Thoracic aorta (tissue), 2 donors: ENCODE results near the gene WDR1. TPM values are rescaled to one million over a fixed set of nuclear protein-coding genes. Genes with fewer than 3 reads are reported as not detected.

Experiments used
- ATAC-seq: fragments of 150-250 bp; one replicate; pipeline ENCODE4 v1.8.0; 2017; ENCODE audit warnings: low read depth; ENCODE audit not compliant: insufficient number of reproducible peaks, low FRiP score
- DNase-seq: peaks from one replicate; pipeline ENCODE4 v3.0.0-alpha.2; 2020; ENCODE audit warnings: low spot score
- H3K27ac ChIP-seq, 2 donors: fragments of 200-600 bp; sonication (generic); 1 replicate in 1 of 2; 2 replicates in 1 of 2; pipeline ENCODE4 v1.5.1; 2016; ENCODE audit warnings: mild to moderate bottlenecking in 2 of 2, moderate library complexity in 2 of 2
- H3K27me3 ChIP-seq: fragments of 200-600 bp; sonication (generic); replicated peaks from 2 replicates; pipeline ENCODE4 v1.6.0; 2016; ENCODE audit warnings: mild to moderate bottlenecking; ENCODE audit not compliant: insufficient read depth
- H3K36me3 ChIP-seq: fragments of 200-600 bp; sonication (generic); one replicate; pipeline ENCODE4 v1.5.1; 2016
- H3K4me1 ChIP-seq, 2 donors: fragments of 200-600 bp; sonication (generic); 1 replicate in 1 of 2; 2 replicates in 1 of 2; pipeline versions ENCODE4 v1.5.1 to v1.6.0; 2016; ENCODE audit warnings: low read depth in 2 of 2, mild to moderate bottlenecking in 1 of 2; ENCODE audit not compliant: control insufficient read depth in 1 of 2
- H3K4me3 ChIP-seq: fragments of 200-600 bp; sonication (generic); 2 replicates; pipeline ENCODE4 v1.5.1; 2016; ENCODE audit warnings: mild to moderate bottlenecking
- H3K9me3 ChIP-seq: fragments of 200-600 bp; sonication (generic); 2 replicates; pipeline ENCODE4 v1.5.1; 2016
- total RNA-seq, 2 donors: library from RNA; depleted of rRNA; stranded (reverse); fragments of >200 nt; gene quantifications; one replicate each; pipeline versions ENCODE4 v1.1.0 to v1.2.3, GENCODE V29; 2016
- TF ChIP-seq, protein P1 (sequence below): fragments of 200-600 bp; sonication (generic); IDR thresholded peaks from one replicate; pipeline ENCODE4 v1.5.1; 2019; ENCODE audit warnings: antibody characterized with exemption

WDR1 gene
- total RNA-seq, 2 donors from 2014 or later = 263 to 408 TPM

DNA sequence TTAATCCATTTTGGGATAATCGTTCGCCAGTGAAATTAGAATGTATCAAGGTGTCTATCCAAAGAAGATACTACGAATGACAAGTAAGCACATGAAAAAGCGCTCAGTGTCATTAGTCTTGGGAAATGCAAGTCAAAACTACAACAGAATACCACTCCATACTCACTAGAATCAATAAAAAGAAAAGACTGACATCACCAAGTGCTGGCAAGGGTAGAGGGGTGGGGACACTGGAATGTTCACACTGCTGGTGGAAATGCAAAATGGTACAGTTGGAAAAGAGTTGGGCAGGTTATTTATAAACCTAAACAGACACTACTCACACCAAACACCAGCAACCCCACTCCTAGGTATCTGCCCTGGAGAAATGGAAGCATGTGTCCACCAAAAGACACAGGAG lies 11.2 kb downstream of the WDR1 start:
- peaks cover 3% of the 10 kb centered on the region for H3K36me3 ChIP-seq
- H3K4me1 ChIP-seq = peaks cover 83 to 98% of the 10 kb centered on the region in 2 donors
- DNase-seq (no peak), ATAC-seq (peak; percentile 33)
- H3K9me3 ChIP-seq = no peaks in the 10 kb centered on the region
- TF ChIP-seq, protein P1, sequence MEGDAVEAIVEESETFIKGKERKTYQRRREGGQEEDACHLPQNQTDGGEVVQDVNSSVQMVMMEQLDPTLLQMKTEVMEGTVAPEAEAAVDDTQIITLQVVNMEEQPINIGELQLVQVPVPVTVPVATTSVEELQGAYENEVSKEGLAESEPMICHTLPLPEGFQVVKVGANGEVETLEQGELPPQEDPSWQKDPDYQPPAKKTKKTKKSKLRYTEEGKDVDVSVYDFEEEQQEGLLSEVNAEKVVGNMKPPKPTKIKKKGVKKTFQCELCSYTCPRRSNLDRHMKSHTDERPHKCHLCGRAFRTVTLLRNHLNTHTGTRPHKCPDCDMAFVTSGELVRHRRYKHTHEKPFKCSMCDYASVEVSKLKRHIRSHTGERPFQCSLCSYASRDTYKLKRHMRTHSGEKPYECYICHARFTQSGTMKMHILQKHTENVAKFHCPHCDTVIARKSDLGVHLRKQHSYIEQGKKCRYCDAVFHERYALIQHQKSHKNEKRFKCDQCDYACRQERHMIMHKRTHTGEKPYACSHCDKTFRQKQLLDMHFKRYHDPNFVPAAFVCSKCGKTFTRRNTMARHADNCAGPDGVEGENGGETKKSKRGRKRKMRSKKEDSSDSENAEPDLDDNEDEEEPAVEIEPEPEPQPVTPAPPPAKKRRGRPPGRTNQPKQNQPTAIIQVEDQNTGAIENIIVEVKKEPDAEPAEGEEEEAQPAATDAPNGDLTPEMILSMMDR = no peak
- H3K4me3 ChIP-seq = peak overlapping the region; percentile 67
- no peaks in the 10 kb centered on the region for H3K27me3 ChIP-seq
- H3K27ac ChIP-seq = peak overlapping the region; percentile 84 to 90

DNA sequence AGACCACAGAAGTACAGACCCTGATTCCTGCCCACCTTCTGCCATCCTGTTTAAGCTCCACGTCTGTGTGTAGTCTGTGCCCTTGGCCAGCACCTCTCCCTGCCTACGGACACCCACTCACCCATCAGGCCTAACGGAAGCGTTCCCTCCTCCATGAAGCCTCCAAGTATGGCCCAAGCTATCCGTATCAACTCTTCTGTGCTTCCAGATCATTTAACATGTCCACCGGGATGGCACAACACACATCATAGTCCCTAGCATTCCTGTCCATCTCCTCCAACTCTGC lies 11.7 kb downstream of the WDR1 start:
- peak overlapping the region; percentile 52 for H3K4me3 ChIP-seq
- peak overlapping the region; percentile 84 to 90 for H3K27ac ChIP-seq
- H3K4me1 ChIP-seq = peaks cover 82 to 98% of the 10 kb centered on the region in 2 donors
- no peak for ATAC-seq
- peaks cover 8% of the 10 kb centered on the region for H3K36me3 ChIP-seq
- TF ChIP-seq, protein P1 = no peak
- H3K27me3 ChIP-seq = no peaks in the 10 kb centered on the region
- DNase-seq = no peak
- no peaks in the 10 kb centered on the region for H3K9me3 ChIP-seq

DNA sequence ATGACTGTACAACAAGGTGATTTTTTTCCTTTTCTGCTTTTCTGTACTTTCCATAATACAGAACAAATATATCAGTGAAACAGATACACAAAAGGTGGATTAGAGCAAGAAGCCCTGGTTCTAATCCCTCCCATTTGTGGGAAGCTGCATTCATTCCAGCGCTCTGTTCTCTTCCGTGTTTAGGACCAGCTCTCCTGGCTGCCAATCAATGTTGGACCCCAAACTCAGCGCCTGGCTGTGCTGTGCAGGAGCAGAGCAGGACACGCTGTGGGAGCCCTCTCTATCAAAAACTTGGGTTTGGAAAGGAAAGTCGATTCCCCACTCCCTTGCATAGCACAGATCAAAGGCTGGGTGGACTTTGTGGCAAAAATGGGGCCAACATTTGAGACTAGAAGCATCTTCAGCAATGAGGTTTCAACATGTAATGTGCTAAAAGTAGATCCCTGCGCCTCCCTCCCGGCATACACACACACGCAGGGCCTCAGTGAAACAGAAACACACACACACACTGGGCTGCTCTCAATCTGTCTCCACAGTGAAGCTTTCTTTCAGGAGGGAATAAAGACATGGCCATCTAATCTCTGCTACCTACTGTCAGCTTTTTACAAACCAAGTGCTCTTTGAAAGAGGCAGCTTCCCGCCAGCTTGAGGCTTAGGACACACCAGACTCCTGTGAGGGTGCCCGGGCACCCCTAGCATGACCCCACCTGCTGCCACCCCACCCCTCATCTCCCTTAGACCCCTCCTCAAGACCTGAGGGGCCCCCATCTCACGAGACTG lies 12.2 kb downstream of the WDR1 start:
- no peaks in the 10 kb centered on the region for H3K27me3 ChIP-seq
- H3K9me3 ChIP-seq = no peaks in the 10 kb centered on the region
- peaks cover 77 to 98% of the 10 kb centered on the region in 2 donors for H3K4me1 ChIP-seq
- DNase-seq (no peak), ATAC-seq (no peak)
- TF ChIP-seq, protein P1 = no peak
- peaks cover 12% of the 10 kb centered on the region for H3K36me3 ChIP-seq
- peak overlapping the region; percentile 52 for H3K4me3 ChIP-seq
- H3K27ac ChIP-seq = peak overlapping the region; percentile 84 to 90

DNA sequence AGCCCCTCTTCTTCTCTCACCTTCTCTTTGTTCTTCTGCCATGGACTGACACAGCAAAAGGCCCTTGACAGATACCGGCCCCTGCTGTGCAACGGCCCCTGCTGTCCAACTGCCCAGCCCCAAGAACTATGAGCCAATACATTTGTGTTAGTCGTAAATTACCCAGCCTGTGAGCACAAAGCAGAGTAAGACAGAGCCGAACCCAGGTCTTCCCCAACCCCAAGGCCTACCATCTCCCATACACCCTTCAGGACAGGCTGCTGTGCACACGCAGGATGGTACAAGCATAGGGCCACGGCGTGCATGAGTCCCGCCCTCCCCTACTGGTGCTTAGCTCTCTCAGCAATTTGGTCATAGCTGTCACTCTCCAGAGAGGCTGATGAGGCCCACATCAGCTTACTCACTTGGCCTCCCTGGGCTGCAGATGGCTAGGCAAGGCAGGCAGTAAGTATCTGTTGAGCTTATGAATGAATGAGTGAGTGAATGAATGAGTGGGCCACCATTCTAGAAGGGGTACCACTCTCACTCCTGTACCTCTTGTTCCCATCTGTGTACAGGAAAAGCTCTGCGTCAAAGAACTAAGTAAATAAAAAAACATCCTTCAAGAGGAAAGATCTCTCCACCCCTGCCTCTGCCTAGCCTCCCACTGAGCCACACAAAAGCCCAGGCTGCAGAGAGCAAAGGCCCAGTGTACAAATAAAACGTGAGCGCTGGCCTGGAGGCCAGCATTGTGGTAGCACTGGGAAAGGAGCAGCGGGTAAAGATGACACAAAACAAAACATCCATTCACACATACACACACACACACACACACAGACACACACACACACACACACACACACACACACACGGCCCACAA lies 13.9 kb downstream of the WDR1 start:
- H3K4me3 ChIP-seq = no peak overlapping the region
- H3K27ac ChIP-seq = peak overlapping the region; percentile 84 to 90
- peaks cover 73 to 98% of the 10 kb centered on the region in 2 donors for H3K4me1 ChIP-seq
- H3K9me3 ChIP-seq = no peaks in the 10 kb centered on the region
- no peak for DNase-seq
- peaks cover 26% of the 10 kb centered on the region for H3K36me3 ChIP-seq
- no peak for ATAC-seq
- TF ChIP-seq, protein P1 = no peak
- no peaks in the 10 kb centered on the region for H3K27me3 ChIP-seq

DNA sequence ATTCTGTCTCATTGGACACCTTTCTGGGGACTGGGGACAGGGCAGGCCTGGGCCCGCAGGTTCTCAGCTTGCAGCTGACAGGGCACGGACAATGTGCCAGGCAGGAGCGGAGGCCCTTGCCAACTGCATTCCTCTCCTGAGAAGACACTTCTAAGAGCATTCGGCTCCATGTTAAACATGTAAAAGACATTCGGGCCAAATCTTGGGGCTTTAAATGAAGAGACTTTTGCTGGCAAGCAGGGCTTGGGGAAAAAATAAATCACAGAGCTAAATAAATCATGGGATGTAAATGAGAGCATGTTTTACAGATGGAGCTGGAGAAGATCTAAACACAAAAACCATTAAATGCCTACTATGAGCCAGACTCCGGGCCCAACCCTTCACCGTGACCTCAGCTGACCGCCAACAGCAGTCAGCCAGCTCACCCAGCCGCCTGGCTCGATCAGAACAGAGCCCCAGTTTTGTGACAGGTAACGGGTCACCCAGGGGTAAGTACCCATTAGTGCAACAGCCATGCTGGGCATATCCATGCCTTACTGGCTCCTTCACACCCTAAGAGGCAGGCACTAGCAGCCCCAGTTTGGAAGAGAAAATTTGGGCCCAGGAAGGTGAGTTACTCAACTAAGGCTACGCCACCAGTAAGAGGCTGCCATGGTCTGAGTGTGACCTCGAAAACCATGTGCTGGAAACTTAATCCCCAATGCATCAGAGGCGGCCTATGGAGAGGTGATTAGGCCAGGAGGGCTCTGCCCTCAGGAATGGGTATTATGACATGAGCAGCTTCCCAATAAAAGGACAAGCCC lies 14.7 kb downstream of the WDR1 start:
- Histone ChIP-seq H3K4me1 (peaks cover 73 to 98% of the 10 kb centered on the region in 2 donors), H3K4me3 (no peak overlapping the region), H3K36me3 (peaks cover 35% of the 10 kb centered on the region), H3K9me3 (no peaks in the 10 kb centered on the region), H3K27me3 (no peaks in the 10 kb centered on the region), H3K27ac (peak overlapping the region; percentile 84 to 90)
- TF ChIP-seq, protein P1 = no peak
- ATAC-seq (no peak), DNase-seq (no peak)
